ENCODE results near the gene ITGB2.

DNA sequence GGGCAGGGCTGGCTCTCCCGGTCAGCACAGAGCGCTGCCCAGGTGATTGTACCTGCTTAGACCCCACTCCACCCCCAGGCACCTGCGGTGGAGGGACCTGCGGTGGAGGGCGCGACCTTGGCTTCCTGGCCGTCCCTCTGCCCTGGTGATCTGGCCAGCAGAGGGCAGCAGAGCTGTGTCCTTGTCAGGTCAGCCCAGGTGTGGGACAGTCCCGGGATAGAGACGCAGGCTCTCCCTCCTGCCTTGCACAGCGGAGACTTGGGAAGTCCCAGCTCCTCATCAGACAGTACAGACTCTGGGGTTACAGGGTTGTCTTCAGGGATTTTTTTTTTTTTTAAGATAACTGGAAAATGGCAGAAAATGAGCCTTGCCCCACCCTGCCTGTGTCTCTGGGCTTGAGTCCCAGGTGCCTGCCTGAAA lies 29.1 kb upstream of the ITGB2 start:
- TF ChIP-seq EP300 (IDR thresholded peaks at IDR 0.05; ENCODE audit: borderline replicate concordance) (no peak), TAF1 (IDR thresholded peaks at IDR 0.05; ENCODE audit: low read depth) (no peak), ZBTB7A (IDR thresholded peaks at IDR 0.05; ENCODE audit: low read depth) (no peak), CEBPB (IDR thresholded peaks at IDR 0.05) (no peak), YY1 (IDR thresholded peaks at IDR 0.05; ENCODE audit: low read depth) (no peak), NFIC (IDR thresholded peaks at IDR 0.05) (no peak)
- TF ChIP-seq, protein P1, sequence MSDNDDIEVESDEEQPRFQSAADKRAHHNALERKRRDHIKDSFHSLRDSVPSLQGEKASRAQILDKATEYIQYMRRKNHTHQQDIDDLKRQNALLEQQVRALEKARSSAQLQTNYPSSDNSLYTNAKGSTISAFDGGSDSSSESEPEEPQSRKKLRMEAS (IDR thresholded peaks at IDR 0.05): no peak
- TF ChIP-seq, protein P2, sequence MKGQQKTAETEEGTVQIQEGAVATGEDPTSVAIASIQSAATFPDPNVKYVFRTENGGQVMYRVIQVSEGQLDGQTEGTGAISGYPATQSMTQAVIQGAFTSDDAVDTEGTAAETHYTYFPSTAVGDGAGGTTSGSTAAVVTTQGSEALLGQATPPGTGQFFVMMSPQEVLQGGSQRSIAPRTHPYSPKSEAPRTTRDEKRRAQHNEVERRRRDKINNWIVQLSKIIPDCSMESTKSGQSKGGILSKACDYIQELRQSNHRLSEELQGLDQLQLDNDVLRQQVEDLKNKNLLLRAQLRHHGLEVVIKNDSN (IDR thresholded peaks at IDR 0.05): no peak

All from Ishikawa (cell line).